OCI-LY1 (cell line): ENCODE data around the gene FZD1.
A peak's percentile ranks its signal among the peaks of the same experiment; 100 is the strongest.

ENCODE experiments used
- CTCF ChIP-seq: fragments of 200-600 bp; sonication (generic), shearing (Covaris generic); IDR thresholded peaks from 2 replicates; pipeline ENCODE4 v1.5.1; 2017; ENCODE audit warnings: mild to moderate bottlenecking, antibody characterized with exemption, low read length, moderate library complexity, mixed read lengths
- EZH2 ChIP-seq: fragments of 200-600 bp; sonication (generic), shearing (Covaris generic); IDR thresholded peaks from 2 replicates; pipeline ENCODE4 v1.8.0; 2017; ENCODE audit warnings: borderline replicate concordance, mixed run types, mild to moderate bottlenecking, antibody characterized with exemption, low read length, moderate library complexity, mixed read lengths

- TF ChIP-seq CTCF (peak; percentile 57; the same call in 1 of the 2 replicates), EZH2 (no peak)
Measured at GRCh38 chr7:91289633-91290254, 25.5 kb downstream of the FZD1 start.
